HepG2 (cell line): ENCODE results near the gene FAM32A. TPM values are rescaled to one million over a fixed set of nuclear protein-coding genes. Genes with fewer than 3 reads are reported as not detected.
A peak's percentile ranks its signal among the peaks of the same experiment; 100 is the strongest.

Source experiments
- PRMT3 ChIP-seq: sonication (generic); formaldehyde crosslinking; IDR thresholded peaks from 2 replicates; pipeline ENCODE4 v1.8.1; 2022; ENCODE audit warnings: low read depth, mild to moderate bottlenecking, moderate library complexity, missing genetic modification reagents, borderline replicate concordance
- YEATS2 ChIP-seq: sonication (generic); formaldehyde crosslinking; IDR thresholded peaks from 2 replicates; pipeline ENCODE4 v1.4.0; 2020; ENCODE audit warnings: missing genetic modification reagents, borderline replicate concordance
- ZMYM2 ChIP-seq: sonication (generic); formaldehyde crosslinking; IDR thresholded peaks from 2 replicates; pipeline ENCODE4 v1.8.0; 2022; ENCODE audit warnings: mild to moderate bottlenecking, missing genetic modification reagents
- ZNF230 ChIP-seq: sonication (generic); formaldehyde crosslinking; IDR thresholded peaks from 2 replicates; pipeline ENCODE4 v1.4.0; 2020; ENCODE audit warnings: mild to moderate bottlenecking, missing genetic modification reagents
- ZNF331 ChIP-seq: sonication (generic); formaldehyde crosslinking; IDR thresholded peaks from 2 replicates; pipeline ENCODE4 v1.4.0; 2020; ENCODE audit warnings: missing genetic modification reagents
- ZNF550 ChIP-seq: sonication (generic); formaldehyde crosslinking; IDR thresholded peaks from 2 replicates; pipeline ENCODE4 v1.4.0; 2020; ENCODE audit warnings: mild to moderate bottlenecking, missing genetic modification reagents, borderline replicate concordance
- ZNF558 ChIP-seq: sonication (generic); formaldehyde crosslinking; IDR thresholded peaks from 2 replicates; pipeline ENCODE4 v1.9.0; 2022; ENCODE audit warnings: mild to moderate bottlenecking, missing genetic modification reagents, borderline replicate concordance
- ZNF672 ChIP-seq: sonication (generic); formaldehyde crosslinking; IDR thresholded peaks from 2 replicates; pipeline ENCODE4 v1.8.1; 2022; ENCODE audit warnings: missing genetic modification reagents
- ZSCAN21 ChIP-seq: sonication (generic); formaldehyde crosslinking; IDR thresholded peaks from 2 replicates; pipeline ENCODE4 v1.8.0; 2022; ENCODE audit warnings: mild to moderate bottlenecking, missing genetic modification reagents, moderate library complexity, borderline replicate concordance
- polyA plus RNA-seq, 8 experiments: library from polyadenylated mRNA; depleted of rRNA in 3 of 8; stranded (reverse) in 7 of 8; unstranded in 1 of 8; fragments of >200 nt; fragmentation: Illumina TruSeq in 4 of 8; extraction: Trizol in 4 of 8; gene quantifications; 2 replicates each; pipeline versions ENCODE4 v1.2.1 to v1.2.3, GENCODE V29; 2011 to 2016; ENCODE audit warnings: low read depth in 4 of 8, missing spikeins in 1 of 8, mixed read lengths in 1 of 8; ENCODE audit not compliant: insufficient read depth in 1 of 8
- total RNA-seq, 5 experiments: library from RNA; depleted of rRNA; stranded (reverse); fragments of >200 nt; fragmentation: Illumina TruSeq; extraction: Trizol; gene quantifications; 2 replicates each; pipeline ENCODE4 v1.2.3, GENCODE V29; 2016; ENCODE audit warnings: low read depth in 1 of 5
- TF ChIP-seq, protein P1 (sequence below): sonication (generic); formaldehyde crosslinking; conservative IDR thresholded peaks from 2 replicates; pipeline ENCODE4 v1.4.0; 2020; ENCODE audit warnings: mild to moderate bottlenecking, missing genetic modification reagents, moderate library complexity
- TF ChIP-seq, protein P2 (sequence below): IDR thresholded peaks from 2 replicates; pipeline ENCODE4 v1.6.1; 2016
- TF ChIP-seq, protein P3 (sequence below): sonication (generic); formaldehyde crosslinking; IDR thresholded peaks from 2 replicates; pipeline ENCODE4 v1.5.0; 2020; ENCODE audit warnings: missing genetic modification reagents
- TF ChIP-seq, protein P4 (sequence below): sonication (generic); formaldehyde crosslinking; IDR thresholded peaks from 2 replicates; pipeline ENCODE4; 2020; ENCODE audit warnings: missing genetic modification reagents, mild to moderate bottlenecking, borderline replicate concordance
- TF ChIP-seq, protein P5 (sequence below): sonication (generic); formaldehyde crosslinking; IDR thresholded peaks from 2 replicates; pipeline ENCODE4 v1.4.0; 2020; ENCODE audit warnings: mild to moderate bottlenecking, low read depth, missing genetic modification reagents
- TF ChIP-seq, protein P6 (sequence below): sonication (generic); formaldehyde crosslinking; IDR thresholded peaks from 2 replicates; pipeline ENCODE4 v1.5.0; 2020; ENCODE audit warnings: missing genetic modification reagents
- TF ChIP-seq, protein P7 (sequence below): sonication (generic); formaldehyde crosslinking; IDR thresholded peaks from 2 replicates; pipeline ENCODE4 v1.4.0; 2020; ENCODE audit warnings: mild to moderate bottlenecking, missing genetic modification reagents

Gene FAM32A
- total and polyA plus RNA-seq, 2 of the 13 experiments (the other 11 are each of a cell fraction or from before 2014, with no cell fraction given) = 85.8 to 86.2 TPM

DNA sequence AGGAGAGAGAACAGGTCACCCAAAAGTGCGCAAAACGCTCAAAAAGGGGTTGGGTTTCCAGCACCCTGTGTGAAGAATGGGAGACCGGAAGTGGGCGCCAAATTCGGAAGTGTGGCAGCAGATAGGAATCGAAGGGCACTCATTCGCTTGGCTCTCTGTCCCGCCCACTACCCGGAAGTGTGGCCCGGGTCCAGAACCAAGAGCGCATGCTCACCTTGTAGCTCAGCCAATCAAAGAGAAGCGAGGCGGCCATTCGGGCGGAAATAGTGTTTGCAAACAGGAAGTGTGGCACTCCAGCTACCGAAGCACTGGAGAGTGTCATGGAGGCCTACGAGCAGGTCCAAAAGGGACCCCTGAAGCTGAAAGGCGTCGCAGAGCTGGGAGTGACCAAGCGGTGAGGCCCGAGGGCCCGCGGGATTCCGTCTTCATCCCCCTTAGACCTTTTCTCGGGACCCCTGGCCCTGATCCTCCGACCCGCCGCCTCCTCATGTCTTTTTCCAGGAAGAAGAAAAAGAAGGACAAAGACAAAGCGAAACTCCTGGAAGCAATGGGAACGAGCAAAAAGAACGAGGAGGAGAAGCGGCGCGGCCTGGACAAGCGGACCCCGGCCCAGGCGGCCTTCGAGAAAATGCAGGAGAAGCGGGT lies at the start of gene FAM32A (continued):
- TF ChIP-seq ZNF558 (CRISPR knock-in tag) (no peak), PRMT3 (CRISPR knock-in tag) (no peak), ZSCAN21 (CRISPR knock-in tag) (no peak), ZNF672 (no peak), YEATS2 (CRISPR knock-in tag) (peak; percentile 90; the same call in 1 of the 2 replicates), ZNF331 (CRISPR knock-in tag) (no peak; the same call in 1 of the 2 replicates), ZMYM2 (CRISPR knock-in tag) (no peak), ZNF230 (CRISPR knock-in tag) (no peak), ZNF550 (CRISPR knock-in tag) (no peak)
- TF ChIP-seq, protein P1, sequence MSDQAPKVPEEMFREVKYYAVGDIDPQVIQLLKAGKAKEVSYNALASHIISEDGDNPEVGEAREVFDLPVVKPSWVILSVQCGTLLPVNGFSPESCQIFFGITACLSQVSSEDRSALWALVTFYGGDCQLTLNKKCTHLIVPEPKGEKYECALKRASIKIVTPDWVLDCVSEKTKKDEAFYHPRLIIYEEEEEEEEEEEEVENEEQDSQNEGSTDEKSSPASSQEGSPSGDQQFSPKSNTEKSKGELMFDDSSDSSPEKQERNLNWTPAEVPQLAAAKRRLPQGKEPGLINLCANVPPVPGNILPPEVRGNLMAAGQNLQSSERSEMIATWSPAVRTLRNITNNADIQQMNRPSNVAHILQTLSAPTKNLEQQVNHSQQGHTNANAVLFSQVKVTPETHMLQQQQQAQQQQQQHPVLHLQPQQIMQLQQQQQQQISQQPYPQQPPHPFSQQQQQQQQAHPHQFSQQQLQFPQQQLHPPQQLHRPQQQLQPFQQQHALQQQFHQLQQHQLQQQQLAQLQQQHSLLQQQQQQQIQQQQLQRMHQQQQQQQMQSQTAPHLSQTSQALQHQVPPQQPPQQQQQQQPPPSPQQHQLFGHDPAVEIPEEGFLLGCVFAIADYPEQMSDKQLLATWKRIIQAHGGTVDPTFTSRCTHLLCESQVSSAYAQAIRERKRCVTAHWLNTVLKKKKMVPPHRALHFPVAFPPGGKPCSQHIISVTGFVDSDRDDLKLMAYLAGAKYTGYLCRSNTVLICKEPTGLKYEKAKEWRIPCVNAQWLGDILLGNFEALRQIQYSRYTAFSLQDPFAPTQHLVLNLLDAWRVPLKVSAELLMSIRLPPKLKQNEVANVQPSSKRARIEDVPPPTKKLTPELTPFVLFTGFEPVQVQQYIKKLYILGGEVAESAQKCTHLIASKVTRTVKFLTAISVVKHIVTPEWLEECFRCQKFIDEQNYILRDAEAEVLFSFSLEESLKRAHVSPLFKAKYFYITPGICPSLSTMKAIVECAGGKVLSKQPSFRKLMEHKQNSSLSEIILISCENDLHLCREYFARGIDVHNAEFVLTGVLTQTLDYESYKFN (CRISPR knock-in tag) = no peak; the same call in 1 of the 2 replicates
- TF ChIP-seq, protein P2, sequence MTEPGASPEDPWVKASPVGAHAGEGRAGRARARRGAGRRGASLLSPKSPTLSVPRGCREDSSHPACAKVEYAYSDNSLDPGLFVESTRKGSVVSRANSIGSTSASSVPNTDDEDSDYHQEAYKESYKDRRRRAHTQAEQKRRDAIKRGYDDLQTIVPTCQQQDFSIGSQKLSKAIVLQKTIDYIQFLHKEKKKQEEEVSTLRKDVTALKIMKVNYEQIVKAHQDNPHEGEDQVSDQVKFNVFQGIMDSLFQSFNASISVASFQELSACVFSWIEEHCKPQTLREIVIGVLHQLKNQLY (CRISPR knock-in tag) = no peak
- TF ChIP-seq, protein P3, sequence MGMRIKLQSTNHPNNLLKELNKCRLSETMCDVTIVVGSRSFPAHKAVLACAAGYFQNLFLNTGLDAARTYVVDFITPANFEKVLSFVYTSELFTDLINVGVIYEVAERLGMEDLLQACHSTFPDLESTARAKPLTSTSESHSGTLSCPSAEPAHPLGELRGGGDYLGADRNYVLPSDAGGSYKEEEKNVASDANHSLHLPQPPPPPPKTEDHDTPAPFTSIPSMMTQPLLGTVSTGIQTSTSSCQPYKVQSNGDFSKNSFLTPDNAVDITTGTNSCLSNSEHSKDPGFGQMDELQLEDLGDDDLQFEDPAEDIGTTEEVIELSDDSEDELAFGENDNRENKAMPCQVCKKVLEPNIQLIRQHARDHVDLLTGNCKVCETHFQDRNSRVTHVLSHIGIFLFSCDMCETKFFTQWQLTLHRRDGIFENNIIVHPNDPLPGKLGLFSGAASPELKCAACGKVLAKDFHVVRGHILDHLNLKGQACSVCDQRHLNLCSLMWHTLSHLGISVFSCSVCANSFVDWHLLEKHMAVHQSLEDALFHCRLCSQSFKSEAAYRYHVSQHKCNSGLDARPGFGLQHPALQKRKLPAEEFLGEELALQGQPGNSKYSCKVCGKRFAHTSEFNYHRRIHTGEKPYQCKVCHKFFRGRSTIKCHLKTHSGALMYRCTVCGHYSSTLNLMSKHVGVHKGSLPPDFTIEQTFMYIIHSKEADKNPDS (CRISPR knock-in tag) = no peak
- TF ChIP-seq, protein P4, sequence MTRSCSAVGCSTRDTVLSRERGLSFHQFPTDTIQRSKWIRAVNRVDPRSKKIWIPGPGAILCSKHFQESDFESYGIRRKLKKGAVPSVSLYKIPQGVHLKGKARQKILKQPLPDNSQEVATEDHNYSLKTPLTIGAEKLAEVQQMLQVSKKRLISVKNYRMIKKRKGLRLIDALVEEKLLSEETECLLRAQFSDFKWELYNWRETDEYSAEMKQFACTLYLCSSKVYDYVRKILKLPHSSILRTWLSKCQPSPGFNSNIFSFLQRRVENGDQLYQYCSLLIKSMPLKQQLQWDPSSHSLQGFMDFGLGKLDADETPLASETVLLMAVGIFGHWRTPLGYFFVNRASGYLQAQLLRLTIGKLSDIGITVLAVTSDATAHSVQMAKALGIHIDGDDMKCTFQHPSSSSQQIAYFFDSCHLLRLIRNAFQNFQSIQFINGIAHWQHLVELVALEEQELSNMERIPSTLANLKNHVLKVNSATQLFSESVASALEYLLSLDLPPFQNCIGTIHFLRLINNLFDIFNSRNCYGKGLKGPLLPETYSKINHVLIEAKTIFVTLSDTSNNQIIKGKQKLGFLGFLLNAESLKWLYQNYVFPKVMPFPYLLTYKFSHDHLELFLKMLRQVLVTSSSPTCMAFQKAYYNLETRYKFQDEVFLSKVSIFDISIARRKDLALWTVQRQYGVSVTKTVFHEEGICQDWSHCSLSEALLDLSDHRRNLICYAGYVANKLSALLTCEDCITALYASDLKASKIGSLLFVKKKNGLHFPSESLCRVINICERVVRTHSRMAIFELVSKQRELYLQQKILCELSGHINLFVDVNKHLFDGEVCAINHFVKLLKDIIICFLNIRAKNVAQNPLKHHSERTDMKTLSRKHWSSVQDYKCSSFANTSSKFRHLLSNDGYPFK = peak; percentile 94
- TF ChIP-seq, protein P5, sequence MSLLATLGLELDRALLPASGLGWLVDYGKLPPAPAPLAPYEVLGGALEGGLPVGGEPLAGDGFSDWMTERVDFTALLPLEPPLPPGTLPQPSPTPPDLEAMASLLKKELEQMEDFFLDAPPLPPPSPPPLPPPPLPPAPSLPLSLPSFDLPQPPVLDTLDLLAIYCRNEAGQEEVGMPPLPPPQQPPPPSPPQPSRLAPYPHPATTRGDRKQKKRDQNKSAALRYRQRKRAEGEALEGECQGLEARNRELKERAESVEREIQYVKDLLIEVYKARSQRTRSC (CRISPR knock-in tag) = no peak
- TF ChIP-seq, protein P6, sequence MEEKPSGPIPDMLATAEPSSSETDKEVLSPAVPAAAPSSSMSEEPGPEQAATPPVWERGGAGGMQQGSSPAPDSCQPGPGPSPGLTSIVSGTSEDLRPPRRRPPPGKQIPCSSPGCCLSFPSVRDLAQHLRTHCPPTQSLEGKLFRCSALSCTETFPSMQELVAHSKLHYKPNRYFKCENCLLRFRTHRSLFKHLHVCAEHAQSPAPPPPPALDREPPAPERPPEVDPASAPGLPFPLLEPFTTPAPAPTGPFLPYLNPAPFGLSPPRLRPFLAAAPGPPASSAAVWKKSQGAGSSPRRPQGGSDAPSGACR (CRISPR knock-in tag) = no peak
- TF ChIP-seq, protein P7, sequence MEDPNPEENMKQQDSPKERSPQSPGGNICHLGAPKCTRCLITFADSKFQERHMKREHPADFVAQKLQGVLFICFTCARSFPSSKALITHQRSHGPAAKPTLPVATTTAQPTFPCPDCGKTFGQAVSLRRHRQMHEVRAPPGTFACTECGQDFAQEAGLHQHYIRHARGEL (CRISPR knock-in tag) = no peak
